Measurements from ENCODE around the gene IGF1R.

GRCh38 chr15:98735895-98736617 lies 87.7 kb downstream of the IGF1R start:
- no peak for TF ChIP-seq CTCF (IDR thresholded peaks at IDR 0.05)
- TF ChIP-seq POLR2A (IDR thresholded peaks at IDR 0.05): no peak
